HUES48 (cell line): ENCODE measurements around the gene GOLGA8N.
"Not testable (repeated sequence)": the region's sequence is repeated elsewhere in the genome, so short reads cannot be mapped to it uniquely, and the experiment has no call there.

Source experiments
- H3K27ac ChIP-seq: one replicate; pipeline ENCODE4 v1.7.0; 2013; ENCODE audit warnings: low read depth, low read length, inconsistent platforms
- H3K27me3 ChIP-seq: 2 replicates; pipeline ENCODE4 v1.6.1; 2013; ENCODE audit warnings: mild to moderate bottlenecking, low read length; ENCODE audit not compliant: control insufficient read depth, insufficient read depth
- H3K36me3 ChIP-seq: 2 replicates; pipeline ENCODE4 v1.6.1; 2013; ENCODE audit warnings: low read length; ENCODE audit not compliant: control insufficient read depth, insufficient read depth
- H3K4me1 ChIP-seq: 2 replicates; pipeline ENCODE4 v1.6.1; 2013; ENCODE audit warnings: mild to moderate bottlenecking, low read length; ENCODE audit not compliant: control insufficient read depth, insufficient read depth
- H3K4me3 ChIP-seq: 2 replicates; pipeline ENCODE4 v1.5.1; 2013; ENCODE audit warnings: mild to moderate bottlenecking, low read depth, low read length
- H3K9ac ChIP-seq: 2 replicates; pipeline ENCODE4 v1.6.1; 2013; ENCODE audit warnings: mild to moderate bottlenecking, low read depth, low read length, moderate library complexity
- H3K9me3 ChIP-seq: 2 replicates; pipeline ENCODE4 v1.6.1; 2013; ENCODE audit warnings: low read length; ENCODE audit not compliant: control insufficient read depth, insufficient read depth

GOLGA8N gene

DNA sequence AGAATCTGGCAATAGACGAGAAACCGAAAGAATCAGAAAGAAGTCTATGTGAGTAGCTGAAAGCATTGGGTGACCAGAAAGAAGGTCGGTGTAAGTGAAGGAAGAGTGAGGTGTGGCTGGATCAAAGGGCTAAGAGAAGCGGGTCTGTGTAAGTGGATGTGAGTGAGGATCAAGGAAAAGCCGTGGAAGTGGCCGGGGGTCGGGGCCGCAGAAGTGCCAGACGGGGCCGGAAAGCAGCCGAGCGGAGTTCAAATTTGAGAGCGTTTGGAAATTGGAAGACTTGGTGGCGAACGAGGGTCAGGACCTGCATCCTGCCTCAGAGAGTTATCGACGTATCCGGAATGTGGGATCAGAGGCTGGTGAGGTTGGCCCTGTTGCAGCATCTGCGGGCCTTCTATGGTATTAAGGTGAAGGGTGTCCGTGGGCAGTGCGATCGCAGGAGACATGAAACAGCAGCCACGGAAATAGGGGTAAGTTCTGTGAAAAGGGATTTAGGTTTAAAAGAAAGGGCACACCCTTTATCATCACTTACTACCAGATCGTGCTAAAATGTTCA lies 22.7 kb downstream of the GOLGA8N start:
- not testable (repeated sequence) for H3K27me3 ChIP-seq, H3K36me3 ChIP-seq, H3K4me1 ChIP-seq, H3K9me3 ChIP-seq
- peak overlapping the region; percentile 61; the same call in 1 of the 2 replicates for H3K9ac ChIP-seq
- H3K4me3 ChIP-seq = peak overlapping the region; percentile 86
- peak overlapping the region; percentile 69 for H3K27ac ChIP-seq

DNA sequence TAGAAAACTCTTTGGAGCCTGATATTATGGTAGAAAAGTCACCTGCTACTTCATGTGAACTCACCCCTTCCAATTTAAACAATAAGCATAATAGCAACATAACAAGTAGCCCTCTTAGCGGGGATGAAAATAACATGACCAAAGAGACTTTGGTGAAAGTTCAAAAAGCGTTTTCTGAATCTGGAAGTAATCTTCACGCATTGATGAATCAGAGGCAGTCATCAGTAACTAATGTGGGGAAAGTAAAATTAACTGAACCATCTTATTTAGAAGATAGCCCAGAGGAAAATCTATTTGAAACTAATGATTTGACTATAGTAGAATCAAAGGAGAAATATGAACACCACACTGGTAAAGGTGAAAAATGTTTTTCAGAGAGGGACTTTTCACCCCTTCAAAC lies 43.2 kb downstream of the GOLGA8N start:
- Histone ChIP-seq H3K36me3 (peaks cover 74% of the 10 kb centered on the region), H3K27ac (no peak overlapping the region), H3K4me3 (no peak overlapping the region), H3K9ac (no peak overlapping the region), H3K9me3 (no peaks in the 10 kb centered on the region), H3K27me3 (no peaks in the 10 kb centered on the region), H3K4me1 (peaks cover 6% of the 10 kb centered on the region)

DNA sequence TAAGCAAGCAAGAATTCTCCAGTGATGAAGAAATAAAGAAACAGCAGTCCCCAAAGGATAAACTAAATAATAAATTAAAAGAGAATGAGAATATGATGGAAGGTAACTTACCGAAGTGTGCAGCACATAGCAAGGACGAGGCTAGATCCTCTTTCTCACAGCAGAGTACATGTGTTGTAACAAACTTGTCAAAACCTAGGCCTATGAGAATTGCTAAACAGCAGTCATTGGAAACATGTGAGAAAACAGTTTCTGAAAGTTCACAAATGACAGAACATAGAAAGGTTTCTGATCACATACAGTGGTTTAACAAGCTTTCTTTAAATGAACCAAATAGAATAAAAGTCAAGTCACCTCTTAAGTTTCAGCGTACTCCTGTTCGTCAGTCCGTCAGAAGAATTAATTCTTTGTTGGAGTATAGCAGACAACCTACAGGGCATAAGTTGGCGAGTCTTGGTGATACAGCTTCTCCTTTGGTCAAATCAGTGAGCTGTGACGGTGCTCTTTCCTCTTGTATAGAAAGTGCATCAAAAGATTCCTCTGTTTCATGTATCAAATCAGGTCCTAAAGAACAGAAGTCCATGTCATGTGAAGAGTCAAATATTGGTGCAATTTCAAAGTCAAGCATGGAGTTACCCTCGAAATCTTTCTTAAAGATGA lies 43.8 kb downstream of the GOLGA8N start:
- Histone ChIP-seq H3K4me1 (peaks cover 10% of the 10 kb centered on the region), H3K36me3 (peaks cover 71% of the 10 kb centered on the region), H3K9me3 (no peaks in the 10 kb centered on the region), H3K4me3 (no peak overlapping the region), H3K9ac (no peak overlapping the region), H3K27ac (no peak overlapping the region), H3K27me3 (no peaks in the 10 kb centered on the region)

DNA sequence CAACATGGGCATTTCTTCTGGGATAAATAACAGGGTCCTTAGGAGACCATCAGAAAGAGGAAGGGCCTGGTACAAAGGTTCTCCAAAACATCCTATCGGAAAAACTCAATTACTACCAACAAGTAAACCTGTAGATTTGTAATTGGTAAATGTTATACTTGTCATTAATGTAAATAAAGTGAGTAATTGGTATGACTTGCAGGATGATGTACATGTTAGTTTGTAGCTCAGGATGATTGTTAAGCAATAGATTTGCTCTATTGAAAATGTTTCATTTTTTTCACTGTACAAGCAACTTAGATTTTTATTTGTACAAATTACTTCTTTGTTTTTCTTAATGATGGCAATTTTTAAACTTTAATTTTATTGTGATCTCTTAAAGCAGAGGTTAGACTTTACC lies 44.4 kb downstream of the GOLGA8N start:
- Histone ChIP-seq H3K9me3 (no peaks in the 10 kb centered on the region), H3K27me3 (no peaks in the 10 kb centered on the region), H3K4me1 (peaks cover 14% of the 10 kb centered on the region), H3K4me3 (no peak overlapping the region), H3K36me3 (peaks cover 70% of the 10 kb centered on the region), H3K27ac (no peak overlapping the region), H3K9ac (no peak overlapping the region)

DNA sequence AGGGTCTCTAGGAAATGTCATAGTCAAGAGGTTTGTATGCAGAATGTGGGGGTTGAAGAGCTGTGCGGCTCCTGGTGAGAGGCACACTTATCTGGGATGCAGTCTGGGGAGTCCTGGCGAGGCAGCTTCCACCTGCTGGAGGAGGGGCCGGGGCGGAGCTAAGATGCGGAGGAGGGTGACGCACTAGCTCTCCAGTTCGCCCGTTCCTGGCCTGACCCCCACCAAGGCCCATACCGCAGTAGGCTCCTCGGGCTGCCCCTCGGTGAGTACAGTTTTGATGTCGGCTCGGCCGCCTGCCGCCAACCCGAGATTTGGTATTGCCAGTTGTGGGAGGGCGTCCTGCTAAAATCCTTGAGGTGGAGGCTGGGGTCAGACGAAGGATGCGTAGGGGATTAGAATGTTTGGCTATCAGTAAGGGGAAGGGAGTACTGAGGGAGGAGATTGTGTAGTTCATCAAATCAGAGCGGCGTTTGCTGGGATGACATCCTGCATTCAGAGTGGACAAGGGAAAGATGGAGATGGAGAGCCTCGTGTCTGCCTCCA lies 48.3 kb downstream of the GOLGA8N start, which contains the start of gene SCG5:
Gene SCG5, plus strand, starts transcription at position 194 of the 543 bp plus-strand sequence. CDS start 1,883 bp downstream, outside the sequence.
- H3K27me3 ChIP-seq = no peaks in the 10 kb centered on the region
- peaks cover 31% of the 10 kb centered on the region for H3K36me3 ChIP-seq
- H3K4me3 ChIP-seq = peak within 1 kb of the TSS; percentile 77
- H3K4me1 ChIP-seq = peaks cover 25% of the 10 kb centered on the region
- peak within 1 kb of the TSS; percentile 90 for H3K9ac ChIP-seq
- H3K9me3 ChIP-seq = no peaks in the 10 kb centered on the region
- peak within 1 kb of the TSS; percentile 77 for H3K27ac ChIP-seq

DNA sequence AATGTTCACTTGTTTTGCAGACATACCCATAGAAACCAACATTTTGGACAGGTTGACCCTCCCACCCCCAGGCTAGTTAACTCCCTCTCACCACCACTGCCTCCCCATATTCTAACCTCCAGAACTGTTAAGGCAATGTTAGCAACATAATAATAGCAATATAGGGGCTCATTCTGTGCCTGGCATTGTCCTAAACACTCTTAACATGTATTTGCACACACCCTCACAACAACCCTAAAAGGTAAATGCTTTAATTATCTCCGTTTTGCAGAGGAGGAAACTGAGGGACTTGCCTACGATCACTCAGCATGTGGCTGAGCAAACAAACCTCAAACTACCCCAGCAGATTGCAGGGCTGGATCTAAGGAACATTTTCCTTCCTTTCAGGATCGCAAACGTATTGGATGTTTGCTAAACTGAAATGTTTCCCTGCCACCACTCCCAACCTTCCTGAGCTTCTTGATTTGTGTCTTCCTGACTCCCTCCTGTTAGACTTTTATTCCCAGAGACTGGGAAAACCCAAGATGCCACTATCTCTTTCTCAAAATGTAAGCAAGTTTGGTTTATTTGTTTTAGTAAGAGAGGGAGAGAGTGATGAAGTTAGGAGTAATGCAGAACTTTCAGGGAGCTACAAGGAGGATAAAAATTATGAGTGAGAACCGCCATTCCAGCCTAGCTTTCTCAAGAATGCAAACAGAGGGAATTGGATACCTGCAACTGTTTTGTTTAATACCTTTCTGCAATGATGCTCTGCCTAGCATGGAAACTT lies 49.6 kb downstream of the GOLGA8N start:
- Histone ChIP-seq H3K4me3 (peak overlapping the region; percentile 2; the same call in 1 of the 2 replicates), H3K9me3 (no peaks in the 10 kb centered on the region), H3K4me1 (peaks cover 25% of the 10 kb centered on the region), H3K27ac (peak overlapping the region; percentile 59), H3K27me3 (no peaks in the 10 kb centered on the region), H3K36me3 (peaks cover 18% of the 10 kb centered on the region), H3K9ac (no peak overlapping the region)

DNA sequence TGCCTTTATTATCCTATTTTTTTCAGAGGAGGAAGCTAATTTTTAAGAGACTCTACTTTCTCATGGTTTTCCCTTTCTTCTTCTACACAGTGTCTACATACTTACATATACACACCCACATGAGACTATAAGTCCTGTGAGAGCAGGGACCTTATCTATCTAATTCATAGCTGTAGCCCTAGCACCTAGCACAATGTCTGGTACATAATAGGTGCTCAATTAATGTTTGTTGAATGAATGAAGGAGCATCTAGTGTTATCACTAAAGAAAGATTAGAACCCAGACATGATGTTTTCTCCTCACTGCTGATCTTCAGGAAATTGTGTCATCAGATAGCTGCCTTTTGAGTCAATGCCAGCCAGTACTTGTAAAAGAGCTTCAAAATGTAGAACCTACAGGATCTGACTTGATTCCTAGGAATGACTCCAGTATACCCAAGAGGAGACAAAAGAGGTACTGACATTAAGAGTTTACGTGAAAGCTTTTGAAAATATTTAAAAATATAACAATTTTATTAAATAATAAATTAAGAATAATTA lies 50.7 kb downstream of the GOLGA8N start:
- Histone ChIP-seq H3K9ac (no peak overlapping the region), H3K36me3 (peaks cover 9% of the 10 kb centered on the region), H3K4me3 (no peak overlapping the region), H3K27ac (no peak overlapping the region), H3K27me3 (no peaks in the 10 kb centered on the region), H3K4me1 (peaks cover 25% of the 10 kb centered on the region), H3K9me3 (no peaks in the 10 kb centered on the region)

DNA sequence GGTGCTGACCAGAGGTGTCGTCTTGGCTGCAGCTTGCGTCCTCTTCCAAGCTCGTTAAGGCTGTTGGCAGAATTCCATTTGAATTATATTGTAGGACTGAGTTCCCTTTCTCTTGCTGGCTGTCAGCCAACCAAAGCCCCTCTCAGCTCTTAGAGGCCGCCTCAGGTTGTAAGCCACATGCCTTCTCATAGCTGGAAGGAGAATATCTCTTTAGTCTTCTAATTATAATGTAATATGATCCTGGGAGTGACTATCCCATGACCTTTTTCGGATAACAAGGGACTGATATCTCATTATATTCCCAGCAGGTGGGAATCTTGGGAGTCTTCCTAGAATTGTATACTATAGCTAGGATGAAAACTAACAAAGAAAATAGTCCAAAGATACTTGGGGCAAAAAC lies 53.0 kb downstream of the GOLGA8N start:
- Histone ChIP-seq H3K4me1 (peaks cover 20% of the 10 kb centered on the region), H3K4me3 (no peak overlapping the region), H3K27me3 (no peaks in the 10 kb centered on the region), H3K27ac (no peak overlapping the region), H3K36me3 (no peaks in the 10 kb centered on the region), H3K9ac (no peak overlapping the region), H3K9me3 (no peaks in the 10 kb centered on the region)

DNA sequence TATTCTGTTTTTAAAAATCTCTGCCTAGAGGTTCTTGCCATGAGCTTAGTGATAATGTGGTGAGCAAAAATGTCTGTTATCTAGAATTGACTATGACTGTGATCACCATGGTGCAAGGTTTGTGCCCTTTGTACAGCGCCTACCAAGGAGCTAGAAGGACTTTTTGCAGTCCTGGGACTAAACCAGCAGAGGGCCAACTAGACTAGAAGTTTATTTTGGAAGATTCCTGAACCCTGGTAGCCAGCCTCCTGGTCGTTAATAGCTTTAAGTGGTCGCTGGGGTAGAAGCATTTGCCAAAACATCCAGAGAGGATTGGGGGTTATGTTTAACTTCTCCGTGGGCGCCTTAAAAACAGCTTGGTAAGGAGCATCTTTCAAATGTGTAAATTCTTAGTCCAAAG lies 56.1 kb downstream of the GOLGA8N start:
- Histone ChIP-seq H3K36me3 (no peaks in the 10 kb centered on the region), H3K4me3 (no peak overlapping the region), H3K9ac (no peak overlapping the region), H3K9me3 (no peaks in the 10 kb centered on the region), H3K27ac (no peak overlapping the region), H3K4me1 (peaks cover 29% of the 10 kb centered on the region), H3K27me3 (no peaks in the 10 kb centered on the region)

DNA sequence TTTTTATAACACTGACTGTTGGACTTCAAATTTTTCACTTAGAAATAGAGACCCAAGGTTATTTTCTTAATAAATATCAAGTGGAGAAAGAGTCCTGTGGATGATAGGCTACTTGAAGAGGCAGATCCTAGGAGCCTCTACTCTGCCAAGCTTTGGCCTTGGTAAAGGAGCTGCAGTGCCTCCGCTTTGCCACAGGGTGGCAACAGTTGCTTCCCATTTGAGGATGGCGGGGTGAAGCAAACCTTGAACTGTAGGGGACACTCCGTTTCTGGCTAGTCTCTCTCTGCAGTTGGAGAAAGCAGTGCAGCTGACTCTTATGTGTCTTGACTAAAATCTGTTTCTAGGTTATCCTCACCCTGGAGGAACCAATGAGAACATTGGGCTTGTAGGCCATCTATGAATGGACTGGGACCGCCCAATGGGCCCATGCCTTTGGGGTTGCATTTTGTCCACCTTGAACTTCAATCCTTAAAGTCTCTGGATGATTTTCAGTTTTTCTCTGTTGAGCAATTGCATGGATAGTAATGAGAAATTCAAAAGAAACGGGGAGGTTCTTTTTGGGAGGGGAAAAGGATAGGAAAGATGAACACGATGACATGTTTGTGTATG lies 58.1 kb downstream of the GOLGA8N start:
- H3K36me3 ChIP-seq = no peaks in the 10 kb centered on the region

More for the DNA sequence above, 58.1 kb downstream of the GOLGA8N start:
- H3K27me3 ChIP-seq = no peaks in the 10 kb centered on the region
- peaks cover 28% of the 10 kb centered on the region for H3K4me1 ChIP-seq
- H3K27ac ChIP-seq = no peak overlapping the region
- H3K4me3 ChIP-seq = no peak overlapping the region
- H3K9me3 ChIP-seq = no peaks in the 10 kb centered on the region
- no peak overlapping the region for H3K9ac ChIP-seq
